ENCODE results near the gene SNX15.
A peak's percentile ranks its signal among the peaks of the same experiment; 100 is the strongest.

Gene SNX15

DNA sequence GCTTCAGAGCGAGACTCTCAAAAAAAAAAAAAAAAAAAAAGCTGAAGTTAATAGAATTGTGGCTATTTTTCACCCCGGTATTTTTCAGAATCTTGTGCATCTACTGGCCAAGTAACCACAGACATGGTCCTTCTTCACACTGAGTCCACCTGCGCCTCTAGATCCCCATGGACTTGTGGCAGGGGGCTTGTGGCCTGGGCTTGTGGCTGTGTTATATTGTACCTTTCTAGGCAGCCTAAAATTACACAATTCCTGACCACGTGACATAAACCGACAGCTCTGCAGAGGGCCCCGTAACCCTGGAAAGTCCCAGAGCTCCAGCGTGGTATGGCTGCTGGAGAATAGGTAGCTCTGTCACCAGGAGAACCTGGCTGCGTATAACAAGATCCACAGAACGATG, 42.0 kb downstream of the SNX15 start:
- no peak for TF ChIP-seq CTCF (conservative IDR thresholded peaks at IDR 0.05; ENCODE audit: low read depth, low read length)
- no peak overlapping the region for H3K4me3 ChIP-seq (ENCODE audit: low read length)
- no peak for DNase-seq (ENCODE audit: low read depth)

DNA sequence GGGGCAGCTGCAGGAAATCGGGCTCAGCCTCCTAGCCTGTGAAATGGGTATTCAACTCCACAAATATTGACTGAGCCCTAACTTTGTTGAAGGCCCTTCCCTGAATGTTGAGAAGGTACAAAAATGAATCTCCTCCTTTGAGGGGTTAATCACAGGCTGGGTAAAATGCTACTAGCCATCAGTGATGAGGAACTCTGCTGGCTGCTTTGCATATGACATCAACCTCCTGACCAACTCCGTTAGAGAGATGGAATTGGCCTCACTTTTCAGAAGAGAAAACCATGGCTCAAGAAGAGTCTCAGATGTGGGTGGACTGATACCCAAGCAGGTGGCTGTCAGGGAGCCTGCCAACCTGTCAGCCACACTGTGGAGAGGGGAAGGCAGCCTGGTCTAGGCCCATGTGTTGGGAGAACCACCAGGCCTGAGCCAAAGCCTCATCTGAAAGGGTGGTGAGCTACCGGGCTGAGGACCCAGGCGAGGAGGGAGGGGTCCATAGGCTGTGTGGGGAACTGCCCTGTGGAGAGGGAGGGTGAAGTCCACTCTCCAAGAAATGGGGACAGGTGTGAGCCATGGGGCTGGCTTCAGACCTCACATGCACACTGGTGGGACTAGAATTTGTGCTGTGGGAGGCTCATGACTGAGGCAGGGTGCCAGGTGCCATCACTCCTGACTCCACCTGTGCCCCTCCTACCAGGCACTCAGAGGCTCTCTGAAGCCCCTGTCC, 44.8 kb downstream of the SNX15 start:
- H3K4me3 ChIP-seq (ENCODE audit: low read length) = no peak overlapping the region
- no peak for TF ChIP-seq CTCF (conservative IDR thresholded peaks at IDR 0.05; ENCODE audit: low read depth, low read length)
- DNase-seq (ENCODE audit: low read depth) = no peak

- DNase-seq (ENCODE audit: low read depth) = no peak
- TF ChIP-seq CTCF (conservative IDR thresholded peaks at IDR 0.05; ENCODE audit: low read depth, low read length) = no peak
- no peak overlapping the region for H3K4me3 ChIP-seq (ENCODE audit: low read length)
Measured at GRCh38 chr11:65072631-65072966, 45.4 kb downstream of the SNX15 start.

DNA sequence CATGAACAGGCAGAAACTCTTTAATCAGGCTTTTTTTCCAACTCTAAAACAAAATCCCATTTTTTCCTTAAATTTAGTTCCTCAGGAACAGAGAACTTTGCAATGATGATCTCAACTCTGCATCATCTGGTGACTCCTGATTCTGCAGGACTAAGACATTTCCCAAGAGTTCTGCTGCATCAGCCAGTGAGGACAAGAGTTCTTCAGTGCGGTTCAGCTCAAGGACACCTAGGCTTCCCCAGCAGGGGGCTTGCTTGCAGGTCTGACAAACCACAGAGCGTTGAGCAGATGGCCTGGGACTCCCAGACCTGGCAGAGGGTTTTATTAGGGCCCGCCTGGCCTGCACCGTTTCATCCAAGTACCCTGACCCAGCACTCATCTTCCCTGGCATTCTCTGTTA, 50.2 kb downstream of the SNX15 start:
- TF ChIP-seq CTCF (conservative IDR thresholded peaks at IDR 0.05; ENCODE audit: low read depth, low read length) = peak; percentile 5
- no peak for DNase-seq (ENCODE audit: low read depth)
- H3K4me3 ChIP-seq (ENCODE audit: low read length) = no peak overlapping the region

DNA sequence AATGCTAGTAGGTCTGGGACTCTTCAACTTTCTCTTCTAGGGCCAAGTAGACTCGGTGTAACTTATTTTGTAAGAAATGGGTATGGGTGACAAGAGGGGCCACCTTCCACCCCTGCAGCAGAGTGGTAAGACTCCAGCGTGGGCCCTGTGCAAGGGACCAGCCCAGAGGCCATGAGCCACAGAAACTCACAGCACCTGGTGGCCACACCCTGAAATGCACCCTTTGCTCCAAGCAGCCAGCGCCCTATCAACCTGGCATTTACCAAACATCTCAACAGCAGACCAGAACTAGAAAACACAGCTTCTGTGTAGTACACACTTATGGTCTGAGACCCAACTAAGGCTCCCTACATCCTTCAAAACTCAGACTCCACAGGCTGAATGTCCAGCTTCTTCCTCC, 50.9 kb downstream of the SNX15 start:
- no peak for DNase-seq (ENCODE audit: low read depth)
- TF ChIP-seq CTCF (conservative IDR thresholded peaks at IDR 0.05; ENCODE audit: low read depth, low read length) = peak; percentile 74
- H3K4me3 ChIP-seq (ENCODE audit: low read length) = no peak overlapping the region

DNA sequence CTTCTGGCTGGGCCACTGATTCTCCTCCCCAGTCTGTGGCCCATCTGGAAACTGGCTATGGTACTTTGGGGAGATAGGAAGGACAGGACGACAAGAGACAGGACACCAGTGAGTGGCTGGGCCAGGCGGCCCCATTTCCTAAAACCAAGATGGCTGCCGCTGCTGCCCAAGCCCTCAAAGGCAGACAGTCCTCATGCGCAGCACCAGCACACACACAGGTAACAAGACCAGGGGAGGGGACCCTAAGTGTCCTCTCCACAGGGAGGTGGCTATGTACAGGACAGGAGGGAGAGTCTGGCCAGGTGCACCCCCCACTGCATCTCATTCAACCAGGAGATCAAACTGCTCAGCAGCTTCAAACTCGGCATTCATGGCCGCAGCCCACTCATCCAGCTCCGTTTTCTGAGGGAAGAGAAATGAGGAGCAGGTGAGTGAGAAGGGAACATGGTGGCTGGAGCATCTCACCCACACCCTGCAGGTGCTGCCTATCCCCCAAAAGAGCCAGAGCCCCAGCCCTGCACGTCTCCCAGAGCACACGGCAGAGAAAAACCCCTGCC, 51.6 kb downstream of the SNX15 start:
- TF ChIP-seq CTCF (conservative IDR thresholded peaks at IDR 0.05; ENCODE audit: low read depth, low read length) = no peak
- DNase-seq (ENCODE audit: low read depth) = no peak
- no peak overlapping the region for H3K4me3 ChIP-seq (ENCODE audit: low read length)

DNA sequence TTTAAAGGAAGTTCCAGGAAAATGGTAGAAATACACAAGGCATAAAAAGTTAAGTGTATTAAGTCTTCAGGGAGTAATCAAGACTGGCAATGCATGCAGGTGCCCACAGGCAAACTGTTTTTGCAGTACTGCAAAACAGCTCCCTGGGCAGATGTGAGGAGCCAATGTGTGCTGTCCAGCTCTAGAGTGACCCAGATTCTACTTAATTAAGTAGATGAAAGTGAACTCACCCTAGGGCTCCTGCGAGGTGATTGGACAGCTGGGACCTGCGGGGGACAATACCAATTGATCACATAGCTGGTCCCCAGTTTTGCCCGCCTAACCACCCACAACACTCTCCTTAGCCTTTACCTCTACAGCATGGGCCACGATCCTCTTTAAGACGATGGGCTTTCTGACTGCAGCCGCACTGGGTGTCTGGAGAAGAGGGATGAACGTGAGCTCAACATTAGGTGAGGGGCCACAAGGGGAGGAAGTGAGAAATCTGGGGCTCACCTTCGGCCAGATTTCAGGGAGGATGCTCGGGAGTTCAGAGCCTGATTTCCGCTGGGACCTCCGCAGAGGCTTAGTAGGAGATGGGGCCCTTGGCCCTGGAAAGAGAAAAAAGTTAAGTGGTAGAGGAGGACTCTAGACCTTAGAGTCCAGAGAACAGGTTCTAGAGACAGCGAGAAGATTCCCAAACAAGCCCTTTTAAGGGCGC, 56.0 kb downstream of the SNX15 start:
- no peak for TF ChIP-seq CTCF (conservative IDR thresholded peaks at IDR 0.05; ENCODE audit: low read depth, low read length)
- DNase-seq (ENCODE audit: low read depth) = no peak
- H3K4me3 ChIP-seq (ENCODE audit: low read length) = peak overlapping the region; percentile 72

All from retinal pigment epithelial cell (primary cell).